ENCODE measurements around the gene CACNA1H.

The CACNA1H gene

GRCh38 chr16:1142911-1143310, 10.0 kb upstream of the CACNA1H start:
- no peak for DNase-seq (ENCODE audit: low read depth in 2 of 2)

- DNase-seq (ENCODE audit: low read depth in 2 of 2): no peak
These were observed 9.0 kb upstream of the CACNA1H start for GRCh38 chr16:1143761-1144450.

GRCh38 chr16:1144476-1145382, 8.2 kb upstream of the CACNA1H start:
- no peak for DNase-seq (ENCODE audit: low read depth in 2 of 2)

GRCh38 chr16:1145383-1146100, 7.4 kb upstream of the CACNA1H start:
- no peak for DNase-seq (ENCODE audit: low read depth in 2 of 2)

- DNase-seq (ENCODE audit: low read depth in 2 of 2): no peak
These were observed 6.5 kb upstream of the CACNA1H start for GRCh38 chr16:1146409-1146808.

GRCh38 chr16:1147027-1147426, 5.9 kb upstream of the CACNA1H start:
- no peak for DNase-seq (ENCODE audit: low read depth in 2 of 2)

GRCh38 chr16:1149101-1149636, 3.7 kb upstream of the CACNA1H start:
- DNase-seq (ENCODE audit: low read depth in 2 of 2): no peak

GRCh38 chr16:1150511-1150982, 2.4 kb upstream of the CACNA1H start:
- DNase-seq (ENCODE audit: low read depth in 2 of 2): no peak

GRCh38 chr16:1151424-1152122, 1.3 kb upstream of the CACNA1H start:
- no peak for DNase-seq (ENCODE audit: low read depth in 2 of 2)

GRCh38 chr16:1152123-1152638, 725 bp upstream of the CACNA1H start:
- DNase-seq (ENCODE audit: low read depth in 2 of 2): no peak

- no peak for DNase-seq (ENCODE audit: low read depth in 2 of 2)
These were observed 714 bp downstream of the CACNA1H start for GRCh38 chr16:1153480-1154160.

GRCh38 chr16:1154291-1154886, 1.5 kb downstream of the CACNA1H start:
- DNase-seq (ENCODE audit: low read depth in 2 of 2): no peak

- no peak for DNase-seq (ENCODE audit: low read depth in 2 of 2)
These were observed 2.0 kb downstream of the CACNA1H start for GRCh38 chr16:1154887-1155331.

GRCh38 chr16:1155353-1156054, 2.6 kb downstream of the CACNA1H start:
- DNase-seq (ENCODE audit: low read depth in 2 of 2): no peak

- no peak for DNase-seq (ENCODE audit: low read depth in 2 of 2)
These were observed 3.4 kb downstream of the CACNA1H start for GRCh38 chr16:1156055-1156982.

- no peak for DNase-seq (ENCODE audit: low read depth in 2 of 2)
These were observed 4.2 kb downstream of the CACNA1H start for GRCh38 chr16:1156983-1157638.

- no peak for DNase-seq (ENCODE audit: low read depth in 2 of 2)
These were observed 4.9 kb downstream of the CACNA1H start for GRCh38 chr16:1157639-1158455.

Data from stimulated activated CD8-positive, alpha-beta memory T cell treated with anti-CD3 and anti-CD28 coated beads, Interleukin-2, amount 100 ng/mL, for 48 hours (primary cell).